ENCODE measurements around the gene ELAPOR2.

DNA sequence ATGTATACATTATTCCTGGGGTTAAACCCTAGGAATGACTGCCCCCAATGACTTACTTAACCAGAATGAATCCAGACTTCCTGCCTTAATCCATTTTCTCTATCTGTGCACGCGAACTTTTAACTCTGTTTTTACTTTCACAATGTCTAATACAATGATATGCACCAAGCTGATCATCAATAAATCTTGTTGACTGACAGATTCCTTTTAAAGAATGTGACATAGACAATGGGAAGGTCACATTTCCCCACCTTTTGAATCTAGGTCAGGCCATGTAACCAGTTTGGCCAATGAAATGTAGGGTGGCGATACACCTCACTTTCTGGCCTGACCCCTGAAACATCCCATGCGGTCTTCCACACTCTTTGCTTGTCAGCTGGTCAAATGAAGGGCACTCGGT, 23.2 kb upstream of the ELAPOR2 start:
- TF ChIP-seq NFRKB (IDR thresholded peaks at IDR 0.05; ENCODE audit: low read depth): no peak
- no peak for TF ChIP-seq NCOA4 (IDR thresholded peaks at IDR 0.05; ENCODE audit: partially characterized antibody)
- TF ChIP-seq, protein P1, sequence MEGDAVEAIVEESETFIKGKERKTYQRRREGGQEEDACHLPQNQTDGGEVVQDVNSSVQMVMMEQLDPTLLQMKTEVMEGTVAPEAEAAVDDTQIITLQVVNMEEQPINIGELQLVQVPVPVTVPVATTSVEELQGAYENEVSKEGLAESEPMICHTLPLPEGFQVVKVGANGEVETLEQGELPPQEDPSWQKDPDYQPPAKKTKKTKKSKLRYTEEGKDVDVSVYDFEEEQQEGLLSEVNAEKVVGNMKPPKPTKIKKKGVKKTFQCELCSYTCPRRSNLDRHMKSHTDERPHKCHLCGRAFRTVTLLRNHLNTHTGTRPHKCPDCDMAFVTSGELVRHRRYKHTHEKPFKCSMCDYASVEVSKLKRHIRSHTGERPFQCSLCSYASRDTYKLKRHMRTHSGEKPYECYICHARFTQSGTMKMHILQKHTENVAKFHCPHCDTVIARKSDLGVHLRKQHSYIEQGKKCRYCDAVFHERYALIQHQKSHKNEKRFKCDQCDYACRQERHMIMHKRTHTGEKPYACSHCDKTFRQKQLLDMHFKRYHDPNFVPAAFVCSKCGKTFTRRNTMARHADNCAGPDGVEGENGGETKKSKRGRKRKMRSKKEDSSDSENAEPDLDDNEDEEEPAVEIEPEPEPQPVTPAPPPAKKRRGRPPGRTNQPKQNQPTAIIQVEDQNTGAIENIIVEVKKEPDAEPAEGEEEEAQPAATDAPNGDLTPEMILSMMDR (IDR thresholded peaks at IDR 0.05 in 2 of 3, conservative IDR thresholded peaks at IDR 0.05 in 1 of 3; ENCODE audit: insufficient read depth in 2 of 3, low read depth in 1 of 3, low read length in 3 of 3): no peak
- no peak for TF ChIP-seq RCOR1 (IDR thresholded peaks at IDR 0.05; ENCODE audit: borderline replicate concordance in 1 of 2, low read depth in 2 of 2, low read length in 2 of 2)
- TF ChIP-seq RBFOX2 (IDR thresholded peaks at IDR 0.05; ENCODE audit: low read depth, low read length): no peak
- TF ChIP-seq KAT2B (IDR thresholded peaks at IDR 0.05; ENCODE audit: low read depth, low read length): no peak
- TF ChIP-seq NONO (IDR thresholded peaks at IDR 0.05; ENCODE audit: low read depth in 2 of 2, low read length in 1 of 2): no peak
- no peak for TF ChIP-seq SLC30A9 (CRISPR knock-in tag; IDR thresholded peaks at IDR 0.05)
- TF ChIP-seq SMAD1 (IDR thresholded peaks at IDR 0.05; ENCODE audit: low read depth, low read length, partially characterized antibody): no peak
- TF ChIP-seq IRF2 (CRISPR knock-in tag; IDR thresholded peaks at IDR 0.05): no peak
- TF ChIP-seq TARDBP (IDR thresholded peaks at IDR 0.05): no peak

Measured in K562 (cell line).